ENCODE measurements around the gene THSD8.
A peak's percentile ranks its signal among the peaks of the same experiment; 100 is the strongest.
"Not testable (repeated sequence)": the region's sequence is repeated elsewhere in the genome, so short reads cannot be mapped to it uniquely, and the experiment has no call there.

Gene THSD8

DNA sequence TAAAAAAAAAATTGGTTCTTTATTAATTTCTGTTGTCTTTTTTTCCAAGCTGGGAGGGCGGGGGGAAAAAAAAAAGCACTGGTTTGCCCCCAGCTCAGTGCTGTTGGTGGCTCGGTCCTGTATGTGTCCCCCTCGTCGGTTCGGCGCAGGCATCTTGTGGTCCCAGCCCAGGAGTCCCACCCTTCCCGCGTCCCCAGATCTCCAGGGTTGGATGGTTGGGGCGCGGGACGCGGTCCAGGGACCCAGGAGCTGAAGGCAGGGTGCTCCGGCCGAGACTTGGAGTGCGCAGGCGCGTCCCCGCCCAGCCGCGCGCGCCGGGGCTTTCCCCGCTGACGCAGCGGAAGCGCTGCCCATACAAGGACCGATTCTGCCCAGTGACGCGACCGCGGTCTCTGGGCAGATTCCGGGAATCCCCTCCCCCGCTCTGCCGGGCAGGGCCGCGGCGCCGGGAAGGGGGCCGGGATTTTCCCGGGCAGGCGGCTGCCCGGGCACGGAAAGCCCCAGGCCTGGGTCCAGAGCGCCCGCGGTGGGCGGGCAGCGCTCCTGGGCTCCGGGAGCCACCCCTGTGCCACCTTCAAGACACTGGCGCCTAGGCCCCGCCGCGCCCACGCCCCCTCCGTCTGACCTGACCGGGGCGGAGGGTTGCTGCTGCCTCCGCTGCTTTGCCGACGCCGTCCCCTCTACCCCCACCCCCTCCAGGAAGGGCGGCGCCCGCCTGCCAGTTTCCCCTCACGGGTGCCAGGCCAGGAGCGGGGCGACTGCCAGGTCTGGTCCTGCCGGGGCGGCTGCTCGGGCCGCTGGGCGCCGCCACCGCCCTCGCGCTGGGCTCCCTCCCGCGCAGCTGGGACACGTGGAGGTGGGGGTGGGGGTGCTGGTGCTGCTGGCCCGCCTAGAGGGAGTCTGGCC, 8.3 kb upstream of the THSD8 start:
- Histone ChIP-seq H3K36me3 (ENCODE audit: control insufficient read depth in 2 of 2, insufficient read depth in 2 of 2, low read length in 2 of 2) (peaks cover 2 to 4% of the 10 kb centered on the region in 2 donors), H3K9me3 (ENCODE audit: control insufficient read depth in 2 of 2, low read length in 2 of 2) (no peaks in the 10 kb centered on the region), H3K27me3 (ENCODE audit: control insufficient read depth in 1 of 2, insufficient read depth in 2 of 2, low read length in 2 of 2) (no peaks in the 10 kb centered on the region), H3K27ac (ENCODE audit: low read length) (peak overlapping the region; percentile 100), H3K4me3 (ENCODE audit: low read length in 2 of 2) (peak overlapping the region; percentile 97 to 100), H3K4me1 (ENCODE audit: control insufficient read depth, insufficient read depth, low read length) (peaks cover 43% of the 10 kb centered on the region), H3K9ac (ENCODE audit: low read length in 2 of 2) (peak overlapping the region; percentile 97 to 100)

DNA sequence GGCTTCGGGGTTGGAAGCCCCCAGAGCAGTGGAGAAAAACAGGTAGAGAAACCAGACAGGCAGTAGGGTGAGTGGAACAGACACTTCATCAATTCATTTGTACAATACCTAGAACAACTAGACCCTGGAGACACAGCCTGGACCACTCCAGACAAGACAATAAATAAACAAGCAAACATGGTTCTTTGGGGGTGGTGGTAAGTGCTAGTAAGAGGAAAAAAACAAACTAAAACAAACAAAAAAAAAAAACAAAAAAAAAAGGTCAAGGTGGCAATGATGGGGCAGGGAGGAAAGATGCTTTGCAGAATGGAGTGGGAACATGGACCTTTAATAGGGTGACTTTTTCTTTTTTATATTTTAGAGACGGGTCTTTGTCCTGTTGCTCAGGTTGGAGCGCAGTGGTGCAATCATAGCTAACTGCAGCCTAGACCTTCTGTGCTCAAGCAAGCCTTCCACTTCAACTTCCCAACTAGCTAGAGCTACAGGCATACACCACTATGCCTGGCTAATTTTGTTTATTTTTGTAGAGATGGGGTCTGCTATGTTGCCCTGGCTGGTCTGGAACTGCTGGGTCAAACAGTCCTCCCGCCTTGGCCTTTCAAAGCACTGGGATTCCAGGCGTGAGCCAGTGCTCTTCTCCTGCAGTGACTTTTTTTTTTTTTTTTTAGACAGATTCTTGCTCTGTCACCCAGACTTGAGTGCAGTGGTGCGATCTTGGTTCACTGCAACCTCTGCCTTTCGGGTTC, 7.5 kb upstream of the THSD8 start:
- peak overlapping the region; percentile 72 to 100 for H3K9ac ChIP-seq (ENCODE audit: low read length in 2 of 2)
- peaks cover 34% of the 10 kb centered on the region for H3K4me1 ChIP-seq (ENCODE audit: control insufficient read depth, insufficient read depth, low read length)
- peak overlapping the region; percentile 48 to 100 for H3K4me3 ChIP-seq (ENCODE audit: low read length in 2 of 2)
- H3K27me3 ChIP-seq (ENCODE audit: control insufficient read depth in 1 of 2, insufficient read depth in 2 of 2, low read length in 2 of 2), result no peaks in the 10 kb centered on the region
- peak overlapping the region; percentile 100 for H3K27ac ChIP-seq (ENCODE audit: low read length)
- H3K9me3 ChIP-seq (ENCODE audit: control insufficient read depth in 2 of 2, low read length in 2 of 2), result no peaks in the 10 kb centered on the region
- peaks cover 4 to 6% of the 10 kb centered on the region in 2 donors for H3K36me3 ChIP-seq (ENCODE audit: control insufficient read depth in 2 of 2, insufficient read depth in 2 of 2, low read length in 2 of 2)

DNA sequence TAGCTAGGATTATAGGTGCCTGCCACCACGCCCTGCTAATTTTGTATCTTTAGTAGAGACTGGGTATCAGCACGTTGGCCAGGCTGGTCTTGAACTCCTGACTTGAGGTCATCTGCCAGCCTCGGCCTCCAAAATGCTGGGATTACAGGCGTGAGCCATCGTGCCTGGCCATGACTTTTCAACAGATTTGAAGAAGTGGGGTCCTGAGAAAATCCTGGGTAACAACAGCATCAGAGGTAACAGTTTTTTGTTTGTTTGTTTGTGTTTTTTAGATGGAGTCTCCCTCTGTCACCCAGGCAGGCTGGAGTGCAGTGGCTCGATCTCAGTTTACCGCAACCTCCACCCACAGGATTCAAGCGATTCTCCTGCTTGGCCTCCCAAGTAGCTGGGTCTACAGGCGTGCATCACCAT, 6.9 kb upstream of the THSD8 start:
- Histone ChIP-seq H3K4me3 (ENCODE audit: low read length in 2 of 2) (no peak overlapping the region), H3K9me3 (ENCODE audit: control insufficient read depth in 2 of 2, low read length in 2 of 2) (no peaks in the 10 kb centered on the region), H3K27ac (ENCODE audit: low read length) (peak overlapping the region; percentile 100), H3K27me3 (ENCODE audit: control insufficient read depth in 1 of 2, insufficient read depth in 2 of 2, low read length in 2 of 2) (no peaks in the 10 kb centered on the region), H3K4me1 (ENCODE audit: control insufficient read depth, insufficient read depth, low read length) (peaks cover 32% of the 10 kb centered on the region), H3K36me3 (ENCODE audit: control insufficient read depth in 2 of 2, insufficient read depth in 2 of 2, low read length in 2 of 2) (peaks cover 10 to 12% of the 10 kb centered on the region in 2 donors), H3K9ac (ENCODE audit: low read length in 2 of 2) (no peak overlapping the region)

DNA sequence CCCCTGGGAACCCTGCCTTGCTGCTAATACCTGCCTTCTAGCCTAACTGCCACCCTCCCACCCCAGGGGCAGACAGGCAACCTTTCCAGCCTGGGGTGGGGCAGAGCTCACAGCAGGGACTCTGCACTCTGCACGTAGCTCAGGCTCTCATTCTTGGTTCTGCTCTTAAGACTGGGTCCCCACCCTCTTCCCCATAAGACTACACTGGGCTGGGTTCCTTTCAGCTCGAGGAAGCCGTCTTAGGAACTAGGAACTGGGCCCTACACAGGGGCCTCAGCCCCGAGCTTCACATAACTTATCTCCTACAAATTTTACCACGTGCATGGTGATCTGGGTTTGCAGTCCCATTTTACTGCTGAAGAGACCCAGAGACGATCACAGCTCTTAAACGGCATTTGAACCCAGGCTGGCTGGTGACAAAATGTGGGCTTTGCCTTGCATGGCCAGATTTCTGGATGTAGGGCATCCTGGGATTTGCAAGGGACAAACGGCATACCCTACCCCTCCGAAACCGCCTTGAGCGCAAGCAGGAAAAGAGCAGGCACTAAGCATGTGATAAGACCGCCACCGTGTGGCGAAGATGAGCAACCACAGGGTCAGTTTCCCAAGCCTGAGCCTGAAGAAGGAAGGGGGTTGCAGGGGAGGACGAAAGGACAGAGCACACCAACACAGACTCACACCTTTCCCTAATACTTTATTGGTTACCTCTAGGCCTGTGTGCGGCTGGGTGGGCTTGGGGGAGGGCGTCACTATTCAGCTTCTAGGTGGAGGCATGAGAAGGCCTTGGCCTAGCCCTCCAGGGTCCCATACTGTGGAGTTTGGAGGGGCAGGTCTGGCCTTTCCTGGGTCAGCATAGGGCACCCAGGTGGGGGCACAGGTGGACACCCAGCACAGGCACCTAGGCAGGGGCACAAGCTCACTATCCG, 5.5 kb upstream of the THSD8 start:
- peak overlapping the region in 1 of 2 donors; percentile 54 for H3K4me3 ChIP-seq (ENCODE audit: low read length in 2 of 2)
- H3K9me3 ChIP-seq (ENCODE audit: control insufficient read depth in 2 of 2, low read length in 2 of 2), result no peaks in the 10 kb centered on the region
- no peaks in the 10 kb centered on the region for H3K27me3 ChIP-seq (ENCODE audit: control insufficient read depth in 1 of 2, insufficient read depth in 2 of 2, low read length in 2 of 2)
- peak overlapping the region; percentile 24 for H3K27ac ChIP-seq (ENCODE audit: low read length)
- peaks cover 34% of the 10 kb centered on the region for H3K4me1 ChIP-seq (ENCODE audit: control insufficient read depth, insufficient read depth, low read length)
- H3K36me3 ChIP-seq (ENCODE audit: control insufficient read depth in 2 of 2, insufficient read depth in 2 of 2, low read length in 2 of 2), result peaks cover 16 to 17% of the 10 kb centered on the region in 2 donors
- H3K9ac ChIP-seq (ENCODE audit: low read length in 2 of 2), result peak overlapping the region in 1 of 2 donors; percentile 14

DNA sequence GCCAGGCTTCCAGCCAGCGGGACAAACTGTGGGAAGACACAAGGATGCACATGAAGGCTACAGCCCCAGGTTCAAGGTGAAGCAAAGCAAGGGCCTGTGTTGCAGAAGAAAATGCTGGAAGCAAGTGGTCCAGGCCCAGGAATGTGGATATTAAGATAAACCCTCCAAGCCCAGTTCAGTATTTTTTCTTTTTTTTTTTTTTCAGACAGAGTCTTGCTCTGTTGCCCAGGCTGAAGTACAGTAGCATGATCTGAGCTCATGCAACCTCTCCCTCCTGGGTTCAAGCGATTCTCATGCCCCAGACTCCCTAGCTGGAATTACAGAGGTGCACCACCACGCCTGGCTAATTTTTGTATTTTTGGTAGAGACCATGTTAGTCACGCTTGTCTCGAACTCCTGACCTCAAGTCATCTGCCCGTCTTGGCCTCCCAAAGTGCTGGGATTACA, 4.7 kb upstream of the THSD8 start:
- H3K27ac ChIP-seq (ENCODE audit: low read length), result peak overlapping the region; percentile 24
- H3K9me3 ChIP-seq (ENCODE audit: control insufficient read depth in 2 of 2, low read length in 2 of 2), result no peaks in the 10 kb centered on the region
- no peaks in the 10 kb centered on the region for H3K27me3 ChIP-seq (ENCODE audit: control insufficient read depth in 1 of 2, insufficient read depth in 2 of 2, low read length in 2 of 2)
- no peak overlapping the region for H3K9ac ChIP-seq (ENCODE audit: low read length in 2 of 2)
- H3K36me3 ChIP-seq (ENCODE audit: control insufficient read depth in 2 of 2, insufficient read depth in 2 of 2, low read length in 2 of 2), result peaks cover 16 to 17% of the 10 kb centered on the region in 2 donors
- peaks cover 37% of the 10 kb centered on the region for H3K4me1 ChIP-seq (ENCODE audit: control insufficient read depth, insufficient read depth, low read length)
- H3K4me3 ChIP-seq (ENCODE audit: low read length in 2 of 2), result no peak overlapping the region

GRCh38 chr19:12797607-12798006, 4.3 kb upstream of the THSD8 start:
- not testable (repeated sequence) for H3K9me3 ChIP-seq (ENCODE audit: control insufficient read depth in 2 of 2, low read length in 2 of 2); H3K4me3 ChIP-seq (ENCODE audit: low read length in 2 of 2); H3K27me3 ChIP-seq (ENCODE audit: control insufficient read depth in 1 of 2, insufficient read depth in 2 of 2, low read length in 2 of 2); H3K27ac ChIP-seq (ENCODE audit: low read length); H3K9ac ChIP-seq (ENCODE audit: low read length in 2 of 2)
- Histone ChIP-seq H3K36me3 (ENCODE audit: control insufficient read depth in 2 of 2, insufficient read depth in 2 of 2, low read length in 2 of 2) (peaks cover 14 to 16% of the 10 kb centered on the region in 2 donors), H3K4me1 (ENCODE audit: control insufficient read depth, insufficient read depth, low read length) (peaks cover 42% of the 10 kb centered on the region)

DNA sequence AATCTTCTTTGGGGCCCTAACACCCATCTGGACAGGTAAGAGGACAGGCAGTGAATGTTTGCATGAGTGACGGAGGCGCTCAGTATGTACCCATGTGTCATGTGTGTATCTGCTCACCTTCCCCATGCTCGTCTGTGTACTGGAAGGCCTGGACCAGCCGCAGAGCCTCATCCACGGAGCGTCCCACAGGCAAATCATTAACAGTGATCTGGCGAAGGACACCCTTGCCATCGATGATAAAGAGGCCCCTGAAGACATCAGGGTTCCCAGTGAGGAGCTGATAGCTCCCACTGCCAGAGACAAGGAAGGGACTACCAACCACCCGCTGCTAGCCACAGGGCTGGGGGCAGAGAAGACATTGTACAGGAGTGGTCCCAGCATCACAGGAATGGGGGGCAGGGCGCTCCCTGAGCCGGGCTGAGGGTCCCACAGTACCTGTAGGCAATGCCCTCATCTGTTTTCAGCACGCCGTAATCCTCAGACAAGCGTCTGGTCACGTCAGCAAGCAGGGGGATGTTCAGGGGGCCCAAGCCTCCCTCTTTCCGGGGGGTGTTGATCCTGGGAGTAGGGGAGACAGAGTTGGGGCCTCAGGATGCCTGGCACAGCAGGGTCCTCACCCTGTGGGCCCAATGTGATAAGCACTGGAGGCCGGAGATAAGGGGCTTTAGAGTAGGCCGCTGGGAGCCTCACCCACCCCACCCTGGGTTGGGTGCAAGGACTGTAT, 2.0 kb upstream of the THSD8 start:
- no peak overlapping the region for H3K27ac ChIP-seq (ENCODE audit: low read length)
- H3K36me3 ChIP-seq (ENCODE audit: control insufficient read depth in 2 of 2, insufficient read depth in 2 of 2, low read length in 2 of 2), result peaks cover 13 to 16% of the 10 kb centered on the region in 2 donors
- H3K9ac ChIP-seq (ENCODE audit: low read length in 2 of 2), result peak overlapping the region; percentile 69 to 93
- H3K4me3 ChIP-seq (ENCODE audit: low read length in 2 of 2), result peak overlapping the region in 1 of 2 donors; percentile 97
- H3K9me3 ChIP-seq (ENCODE audit: control insufficient read depth in 2 of 2, low read length in 2 of 2), result no peaks in the 10 kb centered on the region
- no peaks in the 10 kb centered on the region for H3K27me3 ChIP-seq (ENCODE audit: control insufficient read depth in 1 of 2, insufficient read depth in 2 of 2, low read length in 2 of 2)
- H3K4me1 ChIP-seq (ENCODE audit: control insufficient read depth, insufficient read depth, low read length), result peaks cover 33% of the 10 kb centered on the region

DNA sequence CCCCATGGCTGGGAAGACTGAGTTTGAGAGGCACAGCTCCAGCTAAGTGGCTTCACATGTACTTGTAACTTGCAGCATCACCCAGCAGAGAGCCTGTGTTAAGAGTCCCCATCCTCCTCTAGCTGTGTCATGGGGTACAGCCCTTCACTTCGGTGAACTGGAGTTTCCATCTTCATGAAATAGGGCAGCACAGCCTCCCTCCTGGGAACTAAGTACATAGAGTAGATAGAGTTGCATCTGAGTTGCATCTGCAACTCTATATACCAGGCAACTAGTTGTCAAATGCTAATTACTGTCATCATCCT, 1.5 kb upstream of the THSD8 start:
- H3K9ac ChIP-seq (ENCODE audit: low read length in 2 of 2), result peak overlapping the region; percentile 69 to 93
- peaks cover 33% of the 10 kb centered on the region for H3K4me1 ChIP-seq (ENCODE audit: control insufficient read depth, insufficient read depth, low read length)
- peak overlapping the region; percentile 76 for H3K27ac ChIP-seq (ENCODE audit: low read length)
- peak overlapping the region; percentile 77 to 97 for H3K4me3 ChIP-seq (ENCODE audit: low read length in 2 of 2)
- H3K27me3 ChIP-seq (ENCODE audit: control insufficient read depth in 1 of 2, insufficient read depth in 2 of 2, low read length in 2 of 2), result no peaks in the 10 kb centered on the region
- peaks cover 13 to 16% of the 10 kb centered on the region in 2 donors for H3K36me3 ChIP-seq (ENCODE audit: control insufficient read depth in 2 of 2, insufficient read depth in 2 of 2, low read length in 2 of 2)
- no peaks in the 10 kb centered on the region for H3K9me3 ChIP-seq (ENCODE audit: control insufficient read depth in 2 of 2, low read length in 2 of 2)

DNA sequence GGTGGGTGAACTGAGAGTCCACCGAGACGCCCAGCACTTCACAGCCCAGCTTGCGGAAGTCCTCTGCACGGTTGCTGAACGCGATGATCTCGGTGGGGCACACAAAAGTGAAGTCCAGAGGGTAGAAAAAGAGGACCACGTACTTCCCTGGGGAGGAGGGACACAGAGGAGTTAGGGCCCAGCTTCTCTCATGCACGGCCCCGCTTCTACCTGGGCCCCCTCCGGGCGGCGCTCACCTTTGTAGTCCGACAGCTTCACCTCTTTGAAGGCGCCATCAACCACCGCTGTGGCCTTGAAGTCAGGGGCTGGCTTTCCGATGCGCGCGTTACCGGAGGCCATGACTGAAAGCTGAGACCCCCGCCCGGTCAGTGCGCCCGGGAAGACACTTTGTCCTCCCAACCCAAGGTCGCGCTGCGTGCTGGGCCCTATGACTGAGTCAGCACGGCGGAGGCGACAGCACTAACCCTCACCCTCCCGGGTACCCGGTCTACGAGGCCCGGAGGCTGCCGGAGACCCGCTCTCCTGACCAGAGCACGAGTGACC, 875 bp upstream of the THSD8 start:
- H3K27me3 ChIP-seq (ENCODE audit: control insufficient read depth in 1 of 2, insufficient read depth in 2 of 2, low read length in 2 of 2), result no peaks in the 10 kb centered on the region
- H3K4me1 ChIP-seq (ENCODE audit: control insufficient read depth, insufficient read depth, low read length), result peaks cover 33% of the 10 kb centered on the region
- H3K36me3 ChIP-seq (ENCODE audit: control insufficient read depth in 2 of 2, insufficient read depth in 2 of 2, low read length in 2 of 2), result peaks cover 13 to 16% of the 10 kb centered on the region in 2 donors
- peak overlapping the region; percentile 77 to 97 for H3K4me3 ChIP-seq (ENCODE audit: low read length in 2 of 2)
- H3K9me3 ChIP-seq (ENCODE audit: control insufficient read depth in 2 of 2, low read length in 2 of 2), result no peaks in the 10 kb centered on the region
- peak overlapping the region; percentile 69 to 93 for H3K9ac ChIP-seq (ENCODE audit: low read length in 2 of 2)
- peak overlapping the region; percentile 76 for H3K27ac ChIP-seq (ENCODE audit: low read length)
